Transverse colon (tissue), 4 donors: ENCODE measurements around the gene COL9A1. TPM values are rescaled to one million over a fixed set of nuclear protein-coding genes. Genes with fewer than 3 reads are reported as not detected.

Experiments used
- DNase-seq: peaks from one replicate; pipeline ENCODE4 v3.0.0-alpha.2; 2019
- H3K27ac ChIP-seq, 4 donors: fragments of 200-600 bp; sonication (generic); 2 replicates each; pipeline ENCODE4 v1.5.1; 2016 to 2018; ENCODE audit warnings: inconsistent platforms in 4 of 4
- H3K27me3 ChIP-seq: fragments of 200-600 bp; sonication (generic); 2 replicates; pipeline ENCODE4 v1.5.1; 2017; ENCODE audit warnings: inconsistent platforms
- H3K36me3 ChIP-seq, 4 donors: fragments of 200-600 bp; sonication (generic); 2 replicates each; pipeline ENCODE4 v1.5.1; 2017 to 2019; ENCODE audit warnings: inconsistent platforms in 4 of 4
- H3K4me1 ChIP-seq, 4 donors: fragments of 200-600 bp; sonication (generic); 2 replicates each; pipeline ENCODE4 v1.5.1; 2017 to 2020; ENCODE audit warnings: inconsistent platforms in 4 of 4
- H3K4me3 ChIP-seq, 4 donors: fragments of 200-600 bp; sonication (generic); 1 replicate in 1 of 4; 2 replicates in 3 of 4; pipeline versions ENCODE4 v1.5.1 to v1.6.1; 2017 to 2019; ENCODE audit warnings: inconsistent platforms in 4 of 4
- H3K9me3 ChIP-seq, 2 donors: fragments of 200-600 bp; sonication (generic); 2 replicates each; pipeline ENCODE4 v1.5.1; 2017 to 2019; ENCODE audit warnings: inconsistent platforms in 2 of 2
- EP300 ChIP-seq: sonication (generic); formaldehyde crosslinking; IDR thresholded peaks from one replicate; pipeline ENCODE4 v1.6.1; 2017; ENCODE audit warnings: antibody characterized with exemption, low read depth
- POLR2A ChIP-seq: fragments of 450-650 bp; IDR thresholded peaks from one replicate; pipeline ENCODE4 v1.6.1; 2016; ENCODE audit warnings: antibody characterized with exemption, mild to moderate bottlenecking, moderate library complexity
- POLR2AphosphoS5 ChIP-seq, 3 donors: sonication (generic); formaldehyde crosslinking; IDR thresholded peaks; one replicate each; pipeline ENCODE4 v1.6.1; 2016; ENCODE audit warnings: antibody characterized with exemption in 3 of 3
- WGBS, 2 donors: methylation state at CpG; one replicate each; pipeline ENCODE4 v1.1.5; 2018; ENCODE audit warnings: low coverage in 1 of 2; 5-methylcytosine and 5-hydroxymethylcytosine counted together
- in situ Hi-C, 4 donors: fragments of 200-750 bp; cut with MboI; loops; one replicate each; pipeline versions ENCODE4 v1.15.0 to v1.15.1; 2017; ENCODE audit warnings: low sequenced_read_pairs in 3 of 4, low pct_ligation_motif_present in 1 of 4, low pct_unique_long_range_greater_than_20kb in 1 of 4
- intact Hi-C: fragments of 100-400 bp; cut with DNase I; formaldehyde crosslinking; loops from one replicate; pipeline ENCODE4 v1.15.1; 2023; ENCODE audit warnings: low total_unique reads
- total RNA-seq, 4 donors: library from RNA; depleted of rRNA; stranded (reverse); fragments of >200 nt; gene quantifications; one replicate each; pipeline ENCODE4 v1.1.0, GENCODE V29; 2016
- TF ChIP-seq, protein P1 (sequence below), 5 experiments: fragments of 200-600 bp in 3 of 5; fragments of 450-650 bp in 2 of 5; sonication (generic) in 3 of 5; IDR thresholded peaks; 1 replicate in 2 of 5; 2 replicates in 3 of 5; pipeline ENCODE4 v1.5.1; 2016 to 2017; ENCODE audit warnings: antibody characterized with exemption in 5 of 5, inconsistent platforms in 3 of 5, mild to moderate bottlenecking in 2 of 5, moderate library complexity in 1 of 5

Gene COL9A1
- total RNA-seq, 4 donors from 2014 or later, result 0.64 to 1.5 TPM; not detected in 2

DNA sequence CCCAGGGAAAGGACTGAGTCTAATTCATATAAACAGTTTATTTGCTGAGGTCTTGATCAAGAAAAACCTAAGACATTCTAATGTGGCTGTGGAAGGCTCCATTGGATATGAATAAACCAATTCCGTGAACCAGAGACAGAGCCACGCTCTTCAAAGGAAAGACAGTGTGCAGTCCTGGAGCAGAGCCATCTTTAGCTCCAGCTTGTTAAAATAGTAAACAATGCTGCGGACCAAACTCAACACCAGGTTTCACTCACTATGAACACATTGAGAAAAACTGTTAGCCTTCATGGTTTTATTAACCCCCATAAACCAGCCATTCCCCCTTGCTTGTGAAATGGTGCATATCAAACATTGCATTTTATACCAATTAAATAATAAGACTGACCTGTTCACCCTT is 61.9 kb downstream of the COL9A1 start:
- H3K27me3 ChIP-seq, result no peaks in the 10 kb centered on the region
- H3K36me3 ChIP-seq, result no peaks in the 10 kb centered on the region
- TF ChIP-seq POLR2AphosphoS5 (IDR thresholded peaks at IDR 0.05) (no peak), POLR2A (no peak), EP300 (no peak)
- TF ChIP-seq, protein P1, sequence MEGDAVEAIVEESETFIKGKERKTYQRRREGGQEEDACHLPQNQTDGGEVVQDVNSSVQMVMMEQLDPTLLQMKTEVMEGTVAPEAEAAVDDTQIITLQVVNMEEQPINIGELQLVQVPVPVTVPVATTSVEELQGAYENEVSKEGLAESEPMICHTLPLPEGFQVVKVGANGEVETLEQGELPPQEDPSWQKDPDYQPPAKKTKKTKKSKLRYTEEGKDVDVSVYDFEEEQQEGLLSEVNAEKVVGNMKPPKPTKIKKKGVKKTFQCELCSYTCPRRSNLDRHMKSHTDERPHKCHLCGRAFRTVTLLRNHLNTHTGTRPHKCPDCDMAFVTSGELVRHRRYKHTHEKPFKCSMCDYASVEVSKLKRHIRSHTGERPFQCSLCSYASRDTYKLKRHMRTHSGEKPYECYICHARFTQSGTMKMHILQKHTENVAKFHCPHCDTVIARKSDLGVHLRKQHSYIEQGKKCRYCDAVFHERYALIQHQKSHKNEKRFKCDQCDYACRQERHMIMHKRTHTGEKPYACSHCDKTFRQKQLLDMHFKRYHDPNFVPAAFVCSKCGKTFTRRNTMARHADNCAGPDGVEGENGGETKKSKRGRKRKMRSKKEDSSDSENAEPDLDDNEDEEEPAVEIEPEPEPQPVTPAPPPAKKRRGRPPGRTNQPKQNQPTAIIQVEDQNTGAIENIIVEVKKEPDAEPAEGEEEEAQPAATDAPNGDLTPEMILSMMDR (IDR thresholded peaks at IDR 0.05), result no peak
- H3K4me3 ChIP-seq, result peak overlapping the region in 1 of 4 donors; percentile 26
- intact Hi-C loops (no loop called here), in situ Hi-C loops (no loop called here)
- DNase-seq, result peak; percentile 16
- peak overlapping the region in 3 of 4 donors; percentile 68 to 85 (median 74) for H3K27ac ChIP-seq
- H3K4me1 ChIP-seq, result peaks cover 0 to 21% (median 9%) of the 10 kb centered on the region in 4 donors
- 19 to 32% methylated on average over 3 of the region's 3 CpGs for WGBS, 2 donors
- no peaks in the 10 kb centered on the region for H3K9me3 ChIP-seq

DNA sequence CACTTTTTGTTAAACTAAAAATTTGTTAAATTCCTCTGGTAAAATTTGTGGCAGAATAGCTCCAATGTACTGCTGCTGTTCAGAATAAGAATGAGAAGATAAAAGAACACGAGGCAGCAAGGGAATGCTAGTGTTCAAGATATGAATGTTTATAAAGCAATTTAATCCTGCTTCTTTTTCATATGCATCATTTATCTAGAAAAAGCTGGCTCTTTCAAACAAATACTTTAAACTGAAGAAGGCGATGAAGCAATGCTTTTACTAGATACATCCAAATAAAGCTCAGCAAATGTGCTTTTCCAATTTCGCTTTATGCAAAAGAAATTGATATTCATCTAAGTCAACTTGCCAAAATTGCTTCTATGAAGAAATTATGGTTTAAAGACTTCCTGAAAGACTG is 66.5 kb downstream of the COL9A1 start:
- H3K36me3 ChIP-seq, result no peaks in the 10 kb centered on the region
- TF ChIP-seq, protein P1 (IDR thresholded peaks at IDR 0.05), result no peak
- TF ChIP-seq POLR2AphosphoS5 (IDR thresholded peaks at IDR 0.05) (no peak), EP300 (no peak), POLR2A (no peak)
- no peaks in the 10 kb centered on the region for H3K9me3 ChIP-seq
- peaks cover 0 to 16% (median 8%) of the 10 kb centered on the region in 4 donors for H3K4me1 ChIP-seq
- H3K27me3 ChIP-seq, result no peaks in the 10 kb centered on the region
- H3K4me3 ChIP-seq, result no peak overlapping the region
- in situ Hi-C loops (no loop called here), intact Hi-C loops (no loop called here)
- DNase-seq, result no peak
- 51 to 75% methylated on average over 3 of the region's 3 CpGs for WGBS, 2 donors
- H3K27ac ChIP-seq, result no peak overlapping the region

DNA sequence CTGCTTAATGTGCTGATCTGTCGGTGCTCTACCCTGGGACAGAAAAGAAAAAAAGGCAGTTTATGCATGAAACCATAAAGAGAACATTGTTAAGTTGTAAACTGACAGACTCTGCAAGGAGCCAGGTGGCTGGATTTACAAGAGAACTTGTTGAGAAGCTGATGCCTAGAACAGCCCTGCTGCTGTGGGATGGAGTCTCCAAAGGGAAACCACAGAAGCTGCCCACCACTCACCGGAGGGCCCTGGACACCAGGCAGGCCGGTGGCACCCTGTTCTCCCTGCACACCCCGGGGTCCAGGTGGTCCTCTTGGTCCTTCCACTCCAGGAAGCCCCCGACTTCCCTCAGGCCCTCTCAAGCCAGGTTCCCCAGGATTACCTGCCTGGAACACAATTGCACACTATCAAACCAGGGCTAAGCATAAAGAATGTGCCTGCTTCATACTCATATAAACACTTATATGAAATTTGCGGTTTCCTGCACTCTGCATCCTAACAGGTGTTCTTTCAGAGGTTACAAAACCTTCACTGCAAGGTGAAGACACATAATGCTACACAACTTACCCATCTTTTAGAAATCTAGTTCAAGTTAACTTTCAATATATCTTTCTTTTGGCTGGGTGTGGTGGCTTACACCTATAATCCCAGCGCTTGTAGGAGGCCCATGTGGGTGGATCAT is 68.2 kb downstream of the COL9A1 start:
- Histone ChIP-seq H3K27me3 (no peaks in the 10 kb centered on the region), H3K4me3 (no peak overlapping the region), H3K27ac (peak overlapping the region in 1 of 4 donors; percentile 32), H3K4me1 (peaks cover 0 to 4% (median 0%) of the 10 kb centered on the region in 4 donors), H3K36me3 (no peaks in the 10 kb centered on the region), H3K9me3 (no peaks in the 10 kb centered on the region)
- peak; percentile 11 for DNase-seq
- WGBS, 2 donors, result 57% methylated on average over 7 of the region's 7 CpGs; no CpG with 5 or more reads in 1 of the 2 donors
- in situ Hi-C loops, result no loop called here
- intact Hi-C loops, result loop anchor here (5.0 kb wide), 1 partner anchor 1802 kb away; no protein-coding TSS in a partner anchor
- TF ChIP-seq EP300, result no peak
- TF ChIP-seq, protein P1 (IDR thresholded peaks at IDR 0.05), result no peak
- no peak for TF ChIP-seq POLR2AphosphoS5 (IDR thresholded peaks at IDR 0.05)
- no peak for TF ChIP-seq POLR2A

DNA sequence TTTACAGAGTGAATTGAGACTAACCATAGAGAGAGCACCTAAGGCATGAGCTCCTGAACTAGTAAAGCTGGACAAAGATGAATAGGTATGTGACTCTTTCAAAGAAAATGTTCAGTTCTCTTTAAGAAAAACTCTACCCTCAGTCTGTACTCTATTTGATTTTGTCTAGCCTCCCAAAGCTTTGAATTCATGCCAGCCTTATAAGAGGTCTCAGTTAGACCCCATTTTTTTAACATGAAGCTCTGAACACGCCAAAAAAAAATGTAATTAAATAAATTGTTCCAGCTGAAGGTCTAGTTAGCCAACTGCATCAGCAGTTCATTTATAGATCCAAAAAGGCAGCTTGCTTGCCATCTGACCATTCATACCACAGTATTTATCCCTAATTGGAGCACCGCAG is 71.6 kb downstream of the COL9A1 start:
- in situ Hi-C loops, result no loop called here
- DNase-seq, result no peak
- Histone ChIP-seq H3K27ac (no peak overlapping the region), H3K4me3 (no peak overlapping the region), H3K4me1 (peaks cover 0 to 4% (median 0%) of the 10 kb centered on the region in 4 donors), H3K27me3 (no peaks in the 10 kb centered on the region), H3K9me3 (no peaks in the 10 kb centered on the region), H3K36me3 (no peaks in the 10 kb centered on the region)
- intact Hi-C loops, result loop anchor here (5.0 kb wide), 1 partner anchor 1799 kb away; no protein-coding TSS in a partner anchor
- WGBS, 2 donors, result 60 to 62% methylated on average over 2 of the region's 2 CpGs
- TF ChIP-seq EP300 (no peak), POLR2AphosphoS5 (IDR thresholded peaks at IDR 0.05) (no peak), POLR2A (no peak)
- TF ChIP-seq, protein P1 (IDR thresholded peaks at IDR 0.05), result no peak
